Measurements from ENCODE around the gene EDARADD.

EDARADD gene

DNA sequence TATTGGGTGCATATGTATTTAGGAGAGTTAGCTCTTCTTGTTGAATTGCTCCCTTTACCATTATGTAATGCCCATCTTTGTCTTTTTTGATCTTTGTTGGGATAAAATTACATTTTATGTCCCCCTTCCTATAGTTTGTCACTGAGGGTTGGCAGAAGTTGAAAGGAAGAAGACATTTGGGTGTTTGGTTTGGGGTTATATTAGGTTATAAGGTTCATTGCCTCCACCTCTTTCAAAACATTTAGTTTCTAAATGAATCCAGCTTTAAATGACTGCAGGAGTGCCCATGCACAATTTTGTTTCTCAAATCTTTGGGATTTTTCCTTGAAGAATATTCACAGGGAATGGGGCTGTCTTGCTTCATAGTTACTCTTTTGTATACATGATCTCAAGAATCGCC, 115.1 kb downstream of the EDARADD start:
- TF ChIP-seq, protein P1, sequence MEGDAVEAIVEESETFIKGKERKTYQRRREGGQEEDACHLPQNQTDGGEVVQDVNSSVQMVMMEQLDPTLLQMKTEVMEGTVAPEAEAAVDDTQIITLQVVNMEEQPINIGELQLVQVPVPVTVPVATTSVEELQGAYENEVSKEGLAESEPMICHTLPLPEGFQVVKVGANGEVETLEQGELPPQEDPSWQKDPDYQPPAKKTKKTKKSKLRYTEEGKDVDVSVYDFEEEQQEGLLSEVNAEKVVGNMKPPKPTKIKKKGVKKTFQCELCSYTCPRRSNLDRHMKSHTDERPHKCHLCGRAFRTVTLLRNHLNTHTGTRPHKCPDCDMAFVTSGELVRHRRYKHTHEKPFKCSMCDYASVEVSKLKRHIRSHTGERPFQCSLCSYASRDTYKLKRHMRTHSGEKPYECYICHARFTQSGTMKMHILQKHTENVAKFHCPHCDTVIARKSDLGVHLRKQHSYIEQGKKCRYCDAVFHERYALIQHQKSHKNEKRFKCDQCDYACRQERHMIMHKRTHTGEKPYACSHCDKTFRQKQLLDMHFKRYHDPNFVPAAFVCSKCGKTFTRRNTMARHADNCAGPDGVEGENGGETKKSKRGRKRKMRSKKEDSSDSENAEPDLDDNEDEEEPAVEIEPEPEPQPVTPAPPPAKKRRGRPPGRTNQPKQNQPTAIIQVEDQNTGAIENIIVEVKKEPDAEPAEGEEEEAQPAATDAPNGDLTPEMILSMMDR (conservative IDR thresholded peaks at IDR 0.05; ENCODE audit: control insufficient read depth, insufficient read depth, low read depth, low read length), result no peak
- DNase-seq (ENCODE audit: low read depth), result no peak
- H3K4me3 ChIP-seq (ENCODE audit: control insufficient read depth, low read depth, low read length), result no peak overlapping the region

DNA sequence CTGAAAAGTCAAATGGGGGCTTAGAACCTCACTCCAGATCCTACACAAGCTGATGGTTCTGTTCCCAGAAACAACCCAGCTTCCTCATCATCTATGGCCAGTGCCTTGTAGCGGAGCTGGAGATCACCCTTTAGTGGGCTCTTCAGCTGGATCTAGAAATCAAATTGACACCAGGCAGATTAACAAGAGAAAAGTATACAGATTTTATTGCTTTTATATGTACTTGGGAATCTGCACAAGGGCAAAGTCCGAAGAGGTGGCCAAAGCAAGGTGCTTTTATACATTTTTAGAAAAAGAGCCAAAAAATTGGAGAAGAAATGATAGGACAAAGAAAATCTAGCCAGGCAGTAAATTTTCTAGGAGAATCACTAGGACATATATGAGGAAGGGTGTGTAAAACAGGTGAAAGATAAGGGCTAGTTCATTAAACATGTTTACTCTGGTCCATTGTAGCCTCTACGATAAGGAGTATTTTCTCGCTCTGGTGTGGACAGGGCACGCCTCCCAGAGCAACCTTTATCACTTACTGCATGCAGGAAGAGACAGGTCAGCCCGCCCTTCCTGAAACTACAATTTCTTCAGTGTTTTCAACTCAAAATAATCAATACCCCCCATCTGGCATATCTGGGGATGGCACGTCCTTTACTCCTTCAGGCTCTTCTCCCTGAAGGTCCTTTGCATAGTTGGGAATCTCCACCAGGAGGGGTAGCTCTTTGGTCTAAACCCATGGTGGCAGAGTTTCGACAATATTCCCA, 115.7 kb downstream of the EDARADD start:
- H3K4me3 ChIP-seq (ENCODE audit: control insufficient read depth, low read depth, low read length), result no peak overlapping the region
- TF ChIP-seq, protein P1 (conservative IDR thresholded peaks at IDR 0.05; ENCODE audit: control insufficient read depth, insufficient read depth, low read depth, low read length), result no peak
- DNase-seq (ENCODE audit: low read depth), result no peak

DNA sequence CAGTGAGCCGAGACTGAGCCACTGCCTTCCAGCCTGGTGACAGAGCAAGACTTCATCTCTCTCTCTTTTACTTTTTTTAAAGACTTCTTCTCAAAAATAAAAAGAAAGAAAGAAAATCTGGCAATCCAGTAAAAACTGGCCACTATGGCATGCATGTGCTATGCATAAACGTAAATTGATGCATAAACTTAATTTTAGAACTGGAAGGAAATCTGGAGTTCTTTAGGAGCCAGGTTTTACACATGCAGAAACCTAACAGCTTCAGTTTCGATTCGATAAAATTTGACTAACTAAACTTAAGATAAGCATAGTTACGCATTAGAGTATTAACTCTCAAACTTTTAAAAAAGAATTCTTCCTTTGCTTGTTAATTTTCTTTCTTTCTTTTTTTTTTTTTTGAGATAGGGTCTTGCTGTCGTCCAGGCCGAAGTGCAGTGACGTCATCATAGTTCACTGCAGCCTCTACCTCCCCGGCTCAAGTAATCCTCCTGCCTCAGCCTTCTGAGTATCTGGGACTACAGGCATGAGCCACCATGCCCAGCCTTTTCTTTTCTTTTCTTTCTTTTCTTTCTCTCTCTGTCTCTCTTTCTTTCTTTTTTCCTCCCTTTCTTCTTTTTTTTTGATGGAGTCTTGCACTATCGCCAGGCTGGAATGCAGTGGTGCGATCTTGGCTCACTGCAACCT, 117.8 kb downstream of the EDARADD start:
- TF ChIP-seq, protein P1 (conservative IDR thresholded peaks at IDR 0.05; ENCODE audit: control insufficient read depth, insufficient read depth, low read depth, low read length), result no peak
- no peak overlapping the region for H3K4me3 ChIP-seq (ENCODE audit: control insufficient read depth, low read depth, low read length)
- DNase-seq (ENCODE audit: low read depth), result no peak

DNA sequence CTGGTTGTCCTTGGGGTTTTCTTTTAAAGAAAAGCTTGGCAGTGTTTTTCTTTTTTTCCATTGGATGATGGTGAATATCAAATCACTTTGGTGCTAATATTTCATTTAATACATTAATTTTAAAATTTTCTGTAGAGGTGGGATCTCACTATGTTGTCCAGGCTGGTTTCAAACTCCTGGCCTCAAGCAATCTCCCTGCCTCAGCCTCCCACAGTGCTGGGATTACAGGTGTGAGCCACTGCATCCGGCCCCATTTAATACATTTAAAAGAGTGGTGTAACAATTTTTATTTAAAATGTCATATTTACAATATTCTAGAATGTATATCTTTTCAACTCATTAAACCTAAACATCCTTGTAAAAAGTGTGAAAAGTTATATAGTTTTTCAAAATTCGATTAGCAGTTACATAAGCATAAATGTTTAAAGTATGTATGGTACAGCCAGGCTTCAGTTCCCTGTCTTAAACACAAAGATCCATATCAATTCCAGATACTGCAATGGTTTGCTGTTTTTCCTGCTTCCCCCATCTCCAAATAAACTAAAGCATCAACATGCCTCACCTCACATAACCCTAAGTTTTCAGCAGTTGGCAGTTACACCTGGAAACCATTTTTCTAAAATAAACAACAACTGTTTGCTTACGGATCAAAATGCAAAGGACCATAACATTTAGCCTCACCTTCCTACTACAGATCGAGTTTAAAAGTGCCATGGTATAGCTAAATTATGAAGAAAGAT, 120.8 kb downstream of the EDARADD start:
- DNase-seq (ENCODE audit: low read depth), result no peak
- TF ChIP-seq, protein P1 (conservative IDR thresholded peaks at IDR 0.05; ENCODE audit: control insufficient read depth, insufficient read depth, low read depth, low read length), result no peak
- no peak overlapping the region for H3K4me3 ChIP-seq (ENCODE audit: control insufficient read depth, low read depth, low read length)

DNA sequence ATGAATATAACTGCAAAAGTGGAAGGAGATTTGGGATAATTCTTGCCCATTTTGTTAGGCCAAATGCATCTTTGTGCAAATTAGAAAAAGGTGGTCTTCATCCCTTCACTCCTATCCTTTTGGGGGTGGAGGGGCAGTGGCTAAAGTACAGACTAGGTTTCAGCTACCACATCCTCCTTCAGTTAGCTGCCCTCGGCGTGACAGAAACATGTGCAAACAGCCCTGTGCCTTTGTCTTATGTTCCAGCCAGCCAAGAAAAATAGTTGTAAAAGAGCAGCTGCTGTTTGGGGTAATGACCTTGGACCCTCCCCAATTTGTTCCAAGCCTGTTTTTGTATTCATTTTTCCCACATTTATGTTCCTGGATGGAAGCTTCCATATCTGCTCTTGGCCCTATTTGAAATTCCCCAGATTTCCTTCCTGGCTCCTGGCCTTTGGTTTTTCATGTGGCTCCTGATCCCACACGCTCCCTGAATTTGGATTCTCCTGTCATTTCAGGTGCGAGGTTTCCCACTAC, 121.4 kb downstream of the EDARADD start:
- no peak overlapping the region for H3K4me3 ChIP-seq (ENCODE audit: control insufficient read depth, low read depth, low read length)
- DNase-seq (ENCODE audit: low read depth), result no peak
- TF ChIP-seq, protein P1 (conservative IDR thresholded peaks at IDR 0.05; ENCODE audit: control insufficient read depth, insufficient read depth, low read depth, low read length), result no peak

DNA sequence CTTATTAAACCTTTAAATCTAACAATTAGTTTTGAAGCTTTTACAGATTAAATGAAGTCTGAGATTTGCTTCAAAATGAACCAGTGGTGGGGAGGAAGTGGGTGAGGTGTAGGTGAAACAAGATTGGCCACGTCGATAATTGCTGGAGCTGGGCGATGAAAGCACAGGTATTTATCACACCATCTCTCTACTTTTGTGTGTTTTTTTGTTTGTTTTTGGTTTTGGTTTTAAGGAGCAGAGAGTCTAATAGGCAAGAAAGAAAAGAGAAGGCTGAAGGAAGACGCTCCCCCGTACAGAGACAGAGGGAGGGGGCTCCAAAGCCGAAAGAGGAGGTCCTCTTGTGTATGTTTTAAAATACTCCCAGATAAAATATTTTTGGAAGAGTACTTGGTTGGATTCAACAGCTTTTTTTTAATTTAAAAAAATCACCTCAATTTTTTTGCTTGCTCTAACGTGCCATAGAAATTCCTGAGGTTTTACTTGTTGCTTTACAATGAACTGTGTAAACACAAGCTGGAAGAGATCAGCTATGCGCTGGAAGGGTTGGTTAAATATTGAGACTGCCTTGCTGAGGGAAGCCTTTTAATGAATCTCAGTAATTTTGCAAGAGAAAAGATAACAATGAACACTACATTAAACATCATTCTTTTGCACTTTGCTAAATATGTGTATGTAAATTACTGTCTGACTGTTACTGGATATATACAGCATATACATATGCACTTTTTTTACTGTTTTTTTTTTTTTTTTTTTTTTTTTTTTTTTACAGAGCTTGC, 123.0 kb downstream of the EDARADD start:
- no peak overlapping the region for H3K4me3 ChIP-seq (ENCODE audit: control insufficient read depth, low read depth, low read length)
- TF ChIP-seq, protein P1 (conservative IDR thresholded peaks at IDR 0.05; ENCODE audit: control insufficient read depth, insufficient read depth, low read depth, low read length), result no peak
- no peak for DNase-seq (ENCODE audit: low read depth)
